NT2/D1 (cell line): Measurements from ENCODE around the gene BCAN.

Experiments
- SUZ12 ChIP-seq: IDR thresholded peaks from 2 replicates; pipeline ENCODE4 v1.6.1; 2011; ENCODE audit not compliant: insufficient read length, insufficient read depth; ENCODE audit errors: extremely low read depth
- YY1 ChIP-seq: IDR thresholded peaks from 2 replicates; pipeline ENCODE4 v1.6.1; 2011; ENCODE audit not compliant: insufficient read length, insufficient read depth
- ZNF274 ChIP-seq: IDR thresholded peaks from 2 replicates; pipeline ENCODE4 v1.6.1; 2011; ENCODE audit warnings: mild to moderate bottlenecking, low read depth, low read length

GRCh38 chr1:156641761-156642264 is at the start of gene BCAN:
- TF ChIP-seq YY1 (no peak), SUZ12 (no peak), ZNF274 (no peak)
